Tibial artery (tissue), 4 donors: ENCODE results near the gene CRYL1.
"Not testable (repeated sequence)": the region's sequence is repeated elsewhere in the genome, so short reads cannot be mapped to it uniquely, and the experiment has no call there.

ENCODE experiments used
- DNase-seq, 2 donors: peaks; one replicate each; pipeline ENCODE4 v3.0.0-alpha.2; 2019
- H3K27ac ChIP-seq, 2 donors: fragments of 200-600 bp; sonication (generic) in 1 of 2; 1 replicate in 1 of 2; 2 replicates in 1 of 2; pipeline ENCODE4 v1.5.1; 2018 to 2019; ENCODE audit warnings: mild to moderate bottlenecking in 1 of 2
- H3K27me3 ChIP-seq, 2 donors: fragments of 200-600 bp; sonication (generic) in 1 of 2; one replicate each; pipeline versions ENCODE4 v1.5.1 to v1.6.0; 2016 to 2019
- H3K36me3 ChIP-seq, 3 donors: fragments of 200-600 bp; sonication (generic) in 2 of 3; one replicate each; pipeline ENCODE4 v1.5.1; 2016 to 2019; ENCODE audit warnings: mild to moderate bottlenecking in 2 of 3
- H3K4me1 ChIP-seq, 4 donors: fragments of 200-600 bp; sonication (generic) in 2 of 4; 1 replicate in 3 of 4; 2 replicates in 1 of 4; pipeline ENCODE4 v1.5.1; 2016 to 2019
- H3K4me3 ChIP-seq, 2 donors: fragments of 200-600 bp; sonication (generic) in 1 of 2; 1 replicate in 1 of 2; 2 replicates in 1 of 2; pipeline ENCODE4 v1.5.1; 2018 to 2019; ENCODE audit warnings: mild to moderate bottlenecking in 2 of 2
- H3K9me3 ChIP-seq, 3 donors: fragments of 200-600 bp; sonication (generic) in 1 of 3; one replicate each; pipeline ENCODE4 v1.5.1; 2016 to 2019
- CTCF ChIP-seq, 2 experiments: fragments of 200-600 bp in 1 of 2; fragments of 450-650 bp in 1 of 2; IDR thresholded peaks; one replicate each; pipeline ENCODE4 v1.5.1; 2017 to 2019; ENCODE audit warnings: antibody characterized with exemption in 2 of 2, mild to moderate bottlenecking in 1 of 2, moderate library complexity in 1 of 2
- intact Hi-C: fragments of 100-400 bp; cut with DNase I; formaldehyde crosslinking; loops from one replicate; pipeline ENCODE4 v1.15.0; 2023; ENCODE audit warnings: low total_unique reads

CRYL1 gene

GRCh38 chr13:20436505-20436904, 89.2 kb downstream of the CRYL1 start:
- TF ChIP-seq CTCF (IDR thresholded peaks at IDR 0.05), result no peak
- intact Hi-C loops, result no loop called here

GRCh38 chr13:20435616-20436368, 89.9 kb downstream of the CRYL1 start:
- no peak overlapping the region for H3K27ac ChIP-seq
- H3K36me3 ChIP-seq, result peaks cover 11 to 12% (median 11%) of the 10 kb centered on the region in 3 donors
- no peak overlapping the region for H3K4me3 ChIP-seq
- H3K27me3 ChIP-seq, result no peaks in the 10 kb centered on the region
- DNase-seq, result no peak
- intact Hi-C loops, result no loop called here
- H3K4me1 ChIP-seq, result no peaks in the 10 kb centered on the region
- H3K9me3 ChIP-seq, result no peaks in the 10 kb centered on the region
- no peak for TF ChIP-seq CTCF (IDR thresholded peaks at IDR 0.05)

More at GRCh38 chr13:20436505-20436904, 89.2 kb downstream of the CRYL1 start:
- H3K9me3 ChIP-seq, result no peaks in the 10 kb centered on the region
- H3K4me3 ChIP-seq, result no peak overlapping the region
- DNase-seq, result no peak
- no peaks in the 10 kb centered on the region for H3K27me3 ChIP-seq
- peaks cover 4 to 6% (median 5%) of the 10 kb centered on the region in 3 donors for H3K36me3 ChIP-seq
- H3K4me1 ChIP-seq, result no peaks in the 10 kb centered on the region
- no peak overlapping the region for H3K27ac ChIP-seq

- H3K4me3 ChIP-seq, DNase-seq, H3K4me1 ChIP-seq, H3K9me3 ChIP-seq, H3K27ac ChIP-seq, intact Hi-C loops, H3K27me3 ChIP-seq: not testable (repeated sequence)
- peaks cover 11 to 17% (median 12%) of the 10 kb centered on the region in 3 donors for H3K36me3 ChIP-seq
Measured at GRCh38 chr13:20434210-20434609, 91.4 kb downstream of the CRYL1 start.

- no peaks in the 10 kb centered on the region for H3K9me3 ChIP-seq
- H3K4me1 ChIP-seq, result no peaks in the 10 kb centered on the region
- peaks cover 11 to 22% (median 12%) of the 10 kb centered on the region in 3 donors for H3K36me3 ChIP-seq
- no peaks in the 10 kb centered on the region for H3K27me3 ChIP-seq
- H3K4me3 ChIP-seq, result no peak overlapping the region
- no peak for TF ChIP-seq CTCF (IDR thresholded peaks at IDR 0.05)
- intact Hi-C loops, result no loop called here
- no peak overlapping the region for H3K27ac ChIP-seq
- no peak for DNase-seq
Measured at GRCh38 chr13:20431687-20432384, 93.8 kb downstream of the CRYL1 start.

GRCh38 chr13:20431080-20431479, 94.6 kb downstream of the CRYL1 start:
- no peaks in the 10 kb centered on the region for H3K9me3 ChIP-seq
- TF ChIP-seq CTCF (IDR thresholded peaks at IDR 0.05), result no peak
- intact Hi-C loops, result no loop called here

GRCh38 chr13:20430296-20430695, 95.4 kb downstream of the CRYL1 start:
- no peaks in the 10 kb centered on the region for H3K27me3 ChIP-seq
- H3K9me3 ChIP-seq, result no peaks in the 10 kb centered on the region
- peaks cover 12 to 23% (median 12%) of the 10 kb centered on the region in 3 donors for H3K36me3 ChIP-seq
- H3K4me3 ChIP-seq, result no peak overlapping the region
- TF ChIP-seq CTCF (IDR thresholded peaks at IDR 0.05), result no peak
- no peak for DNase-seq
- no peaks in the 10 kb centered on the region for H3K4me1 ChIP-seq
- intact Hi-C loops, result no loop called here
- no peak overlapping the region for H3K27ac ChIP-seq

More at GRCh38 chr13:20431080-20431479, 94.6 kb downstream of the CRYL1 start:
- Histone ChIP-seq H3K27me3 (no peaks in the 10 kb centered on the region), H3K36me3 (peaks cover 11 to 23% (median 12%) of the 10 kb centered on the region in 3 donors), H3K4me3 (no peak overlapping the region), H3K4me1 (no peaks in the 10 kb centered on the region), H3K27ac (no peak overlapping the region)
- no peak for DNase-seq
